Measurements from ENCODE around the gene ASPDH.
A peak's percentile ranks its signal among the peaks of the same experiment; 100 is the strongest.

The ASPDH gene

GRCh38 chr19:50514346-50515167 is 844 bp upstream of the ASPDH start:
- no peak for DNase-seq (ENCODE audit: low spot score)

DNA sequence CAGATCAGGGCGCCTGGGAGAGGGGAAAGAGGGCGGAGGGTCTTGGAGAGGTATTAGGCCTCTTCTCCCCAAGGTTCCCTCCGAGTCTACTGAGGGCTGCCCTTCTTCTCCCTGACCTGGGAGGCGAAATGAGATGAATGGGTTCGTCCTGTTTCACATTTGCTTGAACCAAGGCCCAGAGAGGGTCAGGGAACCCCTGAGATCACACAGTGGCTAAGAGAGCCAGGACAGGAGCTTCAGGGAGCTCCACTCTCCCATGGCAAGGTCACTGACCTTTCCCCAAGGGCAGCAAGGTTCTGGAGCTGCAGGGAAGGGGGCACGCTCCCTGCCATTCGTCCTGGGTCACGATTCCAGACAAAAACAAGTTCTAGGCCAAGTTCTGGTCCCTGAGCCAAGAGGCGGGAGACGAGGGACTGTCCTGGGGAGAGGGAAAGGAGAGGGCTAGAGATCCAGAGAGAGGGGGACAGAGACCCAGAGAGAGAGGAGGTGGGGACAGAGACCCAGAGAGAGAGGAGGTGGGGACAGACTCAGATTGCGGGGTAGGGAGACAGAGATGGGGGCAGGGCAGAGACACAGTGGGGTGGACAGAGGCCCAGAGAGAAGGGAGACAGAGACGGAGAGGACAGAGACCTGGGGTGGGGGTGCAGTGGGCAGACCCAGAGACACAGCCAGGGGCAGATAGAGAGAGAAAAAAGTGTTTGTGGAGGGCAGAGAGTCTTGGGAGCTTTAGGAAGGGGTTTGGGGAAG is 541 bp downstream of the ASPDH start:
- DNase-seq (ENCODE audit: low spot score) = no peak

DNA sequence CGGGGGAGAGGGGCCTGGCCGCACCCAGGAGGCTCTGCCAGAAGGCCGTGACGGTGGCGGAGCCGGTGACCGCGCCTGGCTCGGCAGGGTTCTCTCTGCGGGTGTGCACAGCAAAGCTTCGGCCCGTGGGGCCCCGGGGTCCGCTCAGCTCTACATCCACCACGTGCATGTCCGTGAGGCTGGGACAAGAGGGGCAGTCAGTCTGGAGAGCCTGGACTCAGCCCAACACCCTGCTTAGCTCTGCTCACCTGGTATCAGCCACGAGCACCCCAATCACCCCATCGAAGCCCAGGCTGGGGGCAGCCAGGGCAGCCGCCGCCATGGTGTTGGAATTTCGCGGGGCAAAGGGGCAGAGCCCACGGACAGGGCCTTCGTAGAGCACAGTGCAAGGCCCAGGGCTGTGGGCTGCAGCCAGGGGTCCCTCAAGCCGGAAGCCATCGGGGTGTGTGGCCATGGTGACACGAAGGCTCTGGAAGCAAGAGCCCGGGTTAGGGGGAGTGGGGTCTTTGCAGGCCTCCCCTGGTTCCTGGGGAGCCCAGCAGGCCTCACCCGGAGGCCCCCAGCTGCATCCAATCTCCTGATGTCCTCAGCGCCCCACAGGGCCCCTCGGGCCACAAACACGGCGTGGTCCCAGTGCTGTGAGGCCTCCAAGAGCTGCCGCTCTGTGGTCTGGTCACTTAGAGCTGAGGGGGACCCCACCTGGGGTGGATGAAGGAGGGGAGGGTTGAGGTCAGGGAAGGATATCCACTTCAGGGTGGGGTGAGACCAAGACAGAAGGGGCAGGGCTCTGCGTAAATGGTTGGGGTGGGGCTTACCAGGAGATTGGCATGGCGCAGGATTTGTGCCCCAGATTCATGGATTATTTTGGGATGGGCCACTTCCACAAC is 1.4 kb downstream of the ASPDH start:
- no peak for DNase-seq (ENCODE audit: low spot score)

DNA sequence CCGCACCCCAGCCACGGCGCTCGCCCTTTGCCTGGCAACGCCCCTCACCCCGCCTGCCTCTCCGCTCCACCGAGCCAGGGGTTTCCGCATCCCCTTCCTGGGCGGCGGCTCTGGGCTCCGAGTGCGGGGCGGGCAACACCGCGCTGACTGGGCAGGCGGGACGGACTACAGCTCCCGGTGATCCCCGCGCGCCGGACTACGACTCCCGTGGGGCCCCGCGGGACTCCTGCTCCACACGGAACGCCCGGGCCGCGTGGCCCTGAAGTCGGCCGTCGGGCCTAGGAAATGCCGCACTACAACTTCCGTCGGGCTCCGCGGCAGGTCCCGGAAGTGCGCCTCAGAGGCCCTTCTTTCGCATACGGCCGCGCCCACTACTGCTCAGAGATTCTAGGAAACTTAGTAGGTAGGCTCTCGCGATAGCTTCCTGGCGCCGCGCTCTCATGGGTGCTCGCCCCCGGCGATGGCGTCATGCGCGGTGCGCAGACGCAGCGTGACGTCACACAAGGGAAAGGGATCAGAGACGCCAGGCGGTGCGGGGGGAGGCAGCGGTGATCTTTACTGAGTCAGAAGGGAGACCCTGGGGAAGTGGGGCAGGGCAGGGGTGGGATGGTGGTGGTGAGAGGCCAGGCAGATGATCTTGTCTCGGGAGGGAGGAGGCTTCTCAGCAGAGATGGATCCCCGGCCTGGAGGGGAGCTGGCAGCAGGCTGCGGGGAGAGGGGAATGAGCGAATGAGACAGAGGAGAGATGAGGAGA is 2.5 kb downstream of the ASPDH start, which contains the start of gene JOSD2:
Gene JOSD2 (minus strand): TSS at position 123 of the 754 bp plus-strand sequence. CDS start 760 bp downstream, outside the sequence.
- DNase-seq (ENCODE audit: low spot score) = peak; percentile 96

DNA sequence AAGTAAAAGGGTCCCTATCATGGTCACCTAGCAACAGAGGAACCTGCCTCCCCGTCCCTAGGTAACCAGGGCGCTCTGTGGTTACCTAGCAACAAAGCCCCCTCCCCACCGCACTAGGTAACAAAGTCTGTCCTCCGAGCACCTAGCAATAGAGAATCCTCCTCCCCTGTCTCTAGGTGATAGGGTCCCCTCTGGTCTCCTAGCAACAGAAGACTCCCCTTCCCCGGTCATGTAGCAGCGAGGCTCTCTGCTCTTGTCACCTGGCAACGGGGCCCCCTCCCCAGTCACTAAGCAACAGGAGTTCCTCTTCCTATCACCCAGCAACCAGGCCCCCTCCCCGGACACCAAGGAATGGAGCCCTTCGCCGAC is 3.0 kb downstream of the ASPDH start:
- DNase-seq (ENCODE audit: low spot score) = no peak

GRCh38 chr19:50510121-50510670 is 3.5 kb downstream of the ASPDH start:
- DNase-seq (ENCODE audit: low spot score) = no peak

DNA sequence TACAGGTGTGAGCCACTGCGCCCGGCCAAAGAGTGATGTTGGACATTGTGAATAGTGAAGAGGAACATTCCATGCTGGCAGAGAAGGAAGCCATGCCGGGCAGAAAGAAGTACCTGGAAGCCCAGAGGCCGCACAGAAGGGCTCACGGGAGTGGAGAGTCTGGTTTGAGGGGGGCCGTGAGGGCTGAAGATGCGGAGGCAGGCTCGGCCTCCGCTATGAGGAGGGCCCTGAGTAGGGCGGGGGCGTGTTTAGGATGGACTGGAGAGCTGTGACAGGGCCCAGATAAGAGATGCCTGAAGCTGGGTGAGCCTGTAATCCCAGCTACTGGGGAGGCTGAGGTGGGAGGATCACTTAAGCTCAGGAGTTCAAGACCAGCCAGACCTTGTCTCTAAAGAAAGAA is 4.3 kb downstream of the ASPDH start:
- no peak for DNase-seq (ENCODE audit: low spot score)

- DNase-seq (ENCODE audit: low spot score) = no peak
Measured at GRCh38 chr19:50508843-50509190, 4.9 kb downstream of the ASPDH start.

- DNase-seq (ENCODE audit: low spot score) = no peak
Measured at GRCh38 chr19:50507376-50507775, 6.3 kb downstream of the ASPDH start.

DNA sequence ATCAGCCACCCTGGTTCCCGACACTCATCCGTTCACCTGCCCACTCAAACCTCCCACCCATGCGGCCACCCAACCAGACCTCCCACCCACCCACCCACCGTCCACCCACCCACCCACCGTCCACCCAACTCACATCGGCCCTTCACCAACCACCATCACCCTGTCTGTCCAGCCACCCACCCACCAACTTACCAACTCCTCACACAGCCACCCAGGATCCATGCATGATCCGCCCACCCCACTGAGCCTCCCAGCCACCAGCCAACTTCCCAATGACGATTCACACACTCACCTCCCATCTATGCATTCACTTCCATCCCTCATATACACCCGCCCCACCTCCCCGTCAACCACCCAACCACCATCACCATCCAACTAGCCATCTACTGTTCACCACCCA is 7.0 kb downstream of the ASPDH start:
- no peak for DNase-seq (ENCODE audit: low spot score)

- no peak for DNase-seq (ENCODE audit: low spot score)
Measured at GRCh38 chr19:50505856-50506611, 7.7 kb downstream of the ASPDH start.

DNA sequence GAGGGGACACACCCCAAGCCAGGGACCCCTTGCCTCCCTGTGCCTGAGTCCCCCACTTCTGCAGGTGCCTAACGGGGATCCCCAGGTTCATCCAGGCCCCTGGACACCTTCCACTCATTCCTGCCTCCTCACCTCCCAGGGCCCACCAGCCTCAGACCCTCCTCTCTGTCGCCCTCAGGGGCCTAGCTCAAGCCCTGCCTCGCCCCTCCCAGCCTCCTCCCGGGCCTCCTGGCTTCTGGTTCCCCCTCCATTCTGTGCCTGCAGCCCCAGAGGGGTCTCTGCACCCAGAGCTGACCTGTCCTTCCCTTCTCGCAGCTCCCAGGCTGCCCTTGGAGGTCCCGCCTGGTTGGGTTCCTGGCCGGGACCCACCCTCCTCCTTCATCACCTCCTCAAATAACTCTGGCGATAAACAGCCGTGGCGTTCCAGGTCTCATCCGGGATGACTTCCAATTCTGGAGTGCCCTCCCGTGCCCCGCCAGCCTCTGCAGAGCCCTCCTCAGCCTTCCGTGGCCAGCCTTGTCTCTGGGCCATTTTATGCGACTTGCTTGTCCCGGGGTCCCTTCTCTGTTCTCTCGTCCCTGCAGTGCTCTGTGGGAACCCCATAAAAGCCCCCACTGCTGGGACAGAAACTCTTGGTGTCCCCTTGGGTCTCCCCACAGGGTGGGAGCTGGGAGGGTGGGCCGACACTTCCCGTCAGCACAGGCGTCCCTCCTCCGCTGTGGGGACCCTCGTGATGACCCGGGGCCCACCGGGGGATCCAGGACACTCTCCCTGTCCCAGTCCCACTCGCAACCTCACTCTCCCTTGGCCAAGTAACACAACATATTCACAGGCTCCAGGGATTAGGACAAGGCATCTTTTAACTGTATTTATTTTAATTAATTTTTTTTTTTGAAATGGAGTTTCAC is 11.9 kb downstream of the ASPDH start:
- DNase-seq (ENCODE audit: low spot score) = no peak

- DNase-seq (ENCODE audit: low spot score) = no peak
Measured at GRCh38 chr19:50501186-50501567, 12.5 kb downstream of the ASPDH start.

- DNase-seq (ENCODE audit: low spot score) = no peak
Measured at GRCh38 chr19:50500753-50501151, 13.0 kb downstream of the ASPDH start.

- no peak for DNase-seq (ENCODE audit: low spot score)
Measured at GRCh38 chr19:50500060-50500752, 13.5 kb downstream of the ASPDH start.

DNA sequence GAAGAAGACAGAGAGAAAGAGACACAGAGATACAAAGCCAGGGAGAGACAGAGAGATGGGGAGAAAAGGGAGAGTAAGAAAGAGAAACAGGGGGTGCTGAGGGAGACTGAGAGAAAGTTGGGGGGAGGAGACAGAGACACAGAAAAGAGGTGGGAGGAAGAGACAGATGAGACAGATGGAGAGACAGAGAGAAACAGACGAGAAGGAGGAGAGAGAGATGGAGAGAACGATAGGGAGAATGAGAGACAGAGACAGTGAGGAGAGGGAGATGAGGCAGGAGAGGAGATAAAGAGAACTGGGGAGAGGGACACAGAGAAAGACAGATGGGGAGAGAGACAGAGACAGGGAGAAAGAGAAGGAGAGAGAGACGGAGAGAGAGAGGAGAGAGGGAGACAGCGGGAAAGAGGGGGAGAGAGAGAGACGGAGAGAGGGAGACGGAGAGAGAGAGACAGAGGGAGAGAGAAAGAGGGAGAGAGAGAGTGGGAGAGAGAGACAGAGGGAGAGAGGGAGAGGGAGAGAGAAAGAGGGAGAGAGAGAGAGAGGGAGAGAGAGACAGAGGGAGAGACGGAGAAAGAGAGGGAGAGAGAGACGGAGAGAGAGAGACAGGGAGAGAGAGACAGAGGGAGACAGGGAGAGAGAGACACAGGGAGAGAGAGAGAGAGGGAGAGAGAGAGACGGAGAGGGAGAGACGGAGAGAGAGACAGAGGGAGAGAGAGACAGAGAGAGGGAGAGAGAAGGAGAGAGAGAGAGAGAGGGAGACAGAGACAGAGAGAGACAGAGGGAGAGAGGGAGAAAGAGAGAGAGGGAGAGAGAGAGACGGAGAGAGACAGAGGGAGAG is 15.3 kb downstream of the ASPDH start:
- no peak for DNase-seq (ENCODE audit: low spot score)

DNA sequence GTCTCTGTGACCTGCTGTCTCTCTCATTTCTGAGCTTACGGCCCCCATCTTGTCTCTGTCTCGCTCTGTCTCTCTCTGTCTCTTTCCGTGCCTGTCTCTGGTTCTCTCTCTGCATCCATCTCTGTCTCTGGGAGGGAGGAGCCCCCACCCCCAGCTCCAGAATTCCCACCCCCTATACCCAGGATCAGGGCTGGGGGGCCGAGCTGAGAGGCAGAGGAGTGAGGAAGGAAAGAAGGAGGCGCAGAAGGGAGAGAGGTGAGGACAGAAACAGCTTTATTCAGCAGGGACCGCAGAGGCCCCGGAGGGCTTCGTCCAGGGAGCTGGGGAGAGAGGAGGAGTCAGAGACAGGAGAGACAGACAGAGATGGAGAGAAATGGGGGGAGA is 16.7 kb downstream of the ASPDH start:
- no peak for DNase-seq (ENCODE audit: low spot score)
